HG02943 (cell line): Measurements from ENCODE around the gene CNTN2.

Experiments
- ATAC-seq: cut with Tn5 transposase; IDR thresholded peaks from one replicate; pipeline ENCODE4 v1.9.1; 2021; ENCODE audit warnings: mild to moderate bottlenecking, low read depth, moderate library complexity; ENCODE audit not compliant: unreplicated experiment

Gene CNTN2

DNA sequence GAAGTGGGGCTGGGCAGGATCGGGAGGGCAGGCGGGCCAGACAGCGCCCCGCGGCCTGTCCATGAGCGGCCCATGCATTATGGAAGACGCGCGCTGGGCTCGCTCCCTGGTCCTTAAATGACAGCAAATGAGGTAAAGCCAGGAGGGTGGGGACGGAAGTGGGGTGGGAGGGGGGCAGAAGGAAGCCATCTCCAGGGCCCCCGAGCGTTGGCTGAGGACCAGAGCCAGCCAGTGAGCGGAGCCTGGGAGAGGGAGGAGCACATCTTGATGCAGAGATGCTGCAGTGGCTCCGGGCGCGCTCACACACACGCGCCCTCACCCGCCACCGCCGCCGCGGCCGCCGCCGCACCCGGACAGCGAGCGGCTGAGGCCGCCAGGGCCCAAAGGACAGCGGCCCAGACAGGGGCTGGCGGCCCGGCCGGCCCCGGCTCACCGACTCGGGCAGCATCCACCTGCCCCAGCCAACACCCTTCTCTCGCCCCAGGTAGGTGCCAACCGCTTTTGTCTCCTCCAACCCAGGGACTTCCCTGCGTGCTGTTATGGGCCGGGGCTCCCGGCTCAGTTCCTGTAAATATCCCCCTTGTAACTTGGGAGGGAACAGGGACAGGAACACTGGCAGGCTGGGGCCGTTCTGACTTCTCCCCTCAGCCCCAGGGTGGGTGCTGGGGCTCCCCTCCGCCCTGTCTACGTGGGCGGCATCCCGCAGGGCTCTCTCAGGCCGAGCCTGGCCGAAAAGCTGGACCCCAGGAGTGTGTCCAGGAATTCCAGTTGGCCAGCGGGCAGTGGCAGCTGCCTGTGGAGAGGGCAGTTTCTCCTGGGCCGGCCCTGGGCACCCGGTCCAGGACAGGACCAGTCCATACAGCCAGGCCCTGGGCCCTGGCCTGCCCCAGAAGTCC is at the start of gene CNTN2:
CNTN2 (plus strand) TSS at position 302 of the 896 bp plus-strand sequence. CDS start 9,974 bp downstream, outside the sequence.
- no peak for ATAC-seq

GRCh38 chr1:204994086-204994862 is 48.7 kb upstream of the CNTN2 start:
- ATAC-seq, result no peak

- no peak for ATAC-seq
Measured at GRCh38 chr1:204996981-204997380, 46.0 kb upstream of the CNTN2 start.

DNA sequence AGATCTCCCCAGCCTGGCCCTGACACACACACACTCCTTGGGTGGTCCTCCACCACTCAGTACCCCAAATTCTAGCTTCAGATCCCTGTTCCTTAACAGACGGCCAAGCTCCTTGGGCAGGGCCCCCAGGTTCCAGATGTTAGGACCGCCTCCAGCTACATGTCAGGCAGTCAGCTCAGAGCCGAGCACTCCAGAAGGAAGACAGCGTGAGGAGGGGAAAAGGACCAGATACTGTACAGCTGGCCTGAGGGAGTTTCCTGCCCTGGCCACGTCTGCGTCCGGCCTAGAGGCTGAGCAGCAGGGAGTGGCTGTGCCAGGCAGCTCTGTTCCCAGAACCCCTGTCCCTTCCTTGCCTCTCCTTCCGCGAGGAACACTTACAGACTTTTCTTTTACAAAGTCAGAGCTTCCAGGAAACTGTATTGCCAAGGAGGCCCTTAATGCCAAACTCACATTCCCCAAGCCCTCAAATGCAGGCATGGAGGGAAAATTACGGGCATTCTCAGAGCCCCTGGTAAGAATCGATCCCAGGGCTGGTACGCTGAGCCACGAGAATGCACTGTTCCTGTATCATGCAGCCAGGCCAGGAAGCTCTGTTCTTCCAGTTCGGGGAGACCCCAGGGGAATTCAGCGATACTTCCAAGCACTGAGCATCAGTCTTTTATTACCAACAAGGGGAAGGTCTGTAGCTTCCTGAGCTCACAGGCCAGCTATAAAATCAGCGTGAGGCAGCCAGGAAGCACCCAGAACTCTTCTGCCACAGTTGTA is 45.2 kb upstream of the CNTN2 start:
- ATAC-seq, result no peak

GRCh38 chr1:205001162-205001561 is 41.9 kb upstream of the CNTN2 start:
- no peak for ATAC-seq

DNA sequence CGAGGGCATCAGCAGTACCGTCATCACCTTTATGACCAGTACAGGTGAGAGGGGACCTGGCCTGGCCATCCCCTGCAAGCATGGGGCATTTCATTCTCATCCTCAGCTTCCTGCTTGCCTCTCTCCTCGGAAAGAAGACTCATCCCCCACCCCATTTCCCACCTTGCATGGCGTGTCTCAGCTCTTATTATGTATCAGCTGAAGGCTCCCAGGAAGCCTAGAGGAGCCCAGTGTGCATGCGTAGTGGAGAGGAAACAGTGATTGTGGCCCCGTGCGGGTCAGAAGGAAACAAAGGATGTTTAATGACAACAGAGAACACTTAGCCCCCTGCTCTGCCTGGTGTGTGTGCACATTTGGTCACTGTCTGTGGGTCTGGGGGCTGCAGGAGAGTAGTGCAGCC is 40.3 kb upstream of the CNTN2 start:
- ATAC-seq, result no peak

DNA sequence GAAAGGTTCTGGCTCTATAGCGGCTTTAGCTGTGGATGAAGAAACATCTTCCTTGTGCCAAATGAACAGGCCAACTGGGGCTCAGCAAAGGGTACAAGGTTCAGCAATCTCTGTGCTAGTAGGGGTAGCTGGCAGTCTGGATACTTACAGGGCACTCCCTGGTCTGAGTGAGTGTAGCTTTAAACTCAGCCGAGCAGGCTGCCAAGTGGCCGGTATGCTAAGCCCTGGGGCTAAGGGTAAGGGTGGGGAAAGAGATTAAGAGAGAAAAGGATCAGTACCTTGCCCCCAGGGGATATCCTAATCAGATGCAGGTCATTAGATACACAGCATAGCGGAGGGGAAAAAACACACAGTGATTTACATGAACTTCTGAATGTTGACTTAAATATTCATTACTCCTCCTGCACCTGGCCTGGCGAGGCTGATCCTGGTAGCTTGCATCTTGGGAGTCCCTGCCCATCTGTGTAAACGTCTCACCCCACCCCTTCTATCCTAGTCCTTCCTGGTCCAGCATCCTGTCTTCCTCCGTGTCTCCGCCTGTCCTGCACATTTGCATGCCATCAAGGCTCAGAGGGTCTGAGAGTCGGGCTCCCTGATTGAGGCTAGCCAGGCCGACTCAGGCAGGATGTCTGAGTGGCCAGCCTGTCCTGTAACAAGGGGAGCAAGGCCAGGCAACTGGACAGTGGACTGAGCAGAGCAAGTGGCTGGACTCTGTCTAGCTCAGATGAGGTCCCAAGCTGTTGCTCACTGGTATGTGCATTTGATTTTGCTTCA is 39.5 kb upstream of the CNTN2 start:
- ATAC-seq, result no peak

GRCh38 chr1:205004351-205004750 is 38.7 kb upstream of the CNTN2 start:
- ATAC-seq, result no peak

DNA sequence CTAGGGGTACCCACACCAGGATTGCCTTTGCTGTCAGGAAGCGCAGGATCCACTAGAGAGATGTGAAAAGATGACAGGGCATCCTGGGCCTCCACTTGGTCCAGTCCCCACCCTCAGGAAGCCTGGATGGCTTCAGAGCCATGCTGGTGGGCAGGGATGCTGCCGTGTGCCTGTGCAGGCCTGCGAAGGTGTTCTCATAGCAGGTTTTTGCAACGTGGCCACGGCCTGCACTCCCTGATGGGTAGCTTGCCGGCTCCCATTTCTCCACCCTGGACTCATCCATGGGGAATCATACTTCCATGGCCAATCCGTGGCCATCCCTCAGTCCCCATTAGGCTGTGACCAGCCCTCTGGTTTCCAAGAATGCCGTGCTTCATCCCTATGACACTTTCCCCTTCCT is 34.1 kb upstream of the CNTN2 start:
- no peak for ATAC-seq

- ATAC-seq, result no peak
Measured at GRCh38 chr1:205009670-205010069, 33.3 kb upstream of the CNTN2 start.

- no peak for ATAC-seq
Measured at GRCh38 chr1:205012391-205013140, 30.4 kb upstream of the CNTN2 start.

- ATAC-seq, result no peak
Measured at GRCh38 chr1:205013683-205014367, 29.2 kb upstream of the CNTN2 start.

GRCh38 chr1:205014783-205015182 is 28.2 kb upstream of the CNTN2 start:
- ATAC-seq, result no peak

GRCh38 chr1:205015241-205015640 is 27.8 kb upstream of the CNTN2 start:
- ATAC-seq, result no peak

DNA sequence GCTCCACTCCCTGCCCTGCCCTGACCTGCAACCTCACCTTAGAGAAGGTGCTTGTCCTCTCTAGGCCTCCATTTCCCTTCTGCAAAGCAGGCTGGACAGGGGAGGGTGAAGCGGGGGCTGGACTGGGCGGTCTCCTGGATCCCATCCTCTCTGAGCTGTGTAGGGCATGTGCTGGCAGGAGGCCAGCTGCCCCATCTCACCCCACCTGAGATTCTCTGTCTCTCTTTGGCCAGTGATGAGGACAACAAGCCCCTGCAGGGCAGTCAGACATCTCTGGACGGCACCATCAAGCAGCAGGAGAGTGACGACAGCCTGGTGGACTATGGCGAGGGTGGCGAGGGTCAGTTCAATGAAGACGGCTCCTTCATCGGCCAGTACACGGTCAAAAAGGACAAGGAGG is 26.9 kb upstream of the CNTN2 start:
- no peak for ATAC-seq

GRCh38 chr1:205016584-205016983 is 26.4 kb upstream of the CNTN2 start:
- ATAC-seq, result no peak

- no peak for ATAC-seq
Measured at GRCh38 chr1:205017001-205017400, 26.0 kb upstream of the CNTN2 start.

- no peak for ATAC-seq
Measured at GRCh38 chr1:205017766-205018165, 25.2 kb upstream of the CNTN2 start.

- ATAC-seq, result no peak
Measured at GRCh38 chr1:205018381-205018780, 24.6 kb upstream of the CNTN2 start.
